ENCODE data around the gene GXYLT2.

Gene GXYLT2

DNA sequence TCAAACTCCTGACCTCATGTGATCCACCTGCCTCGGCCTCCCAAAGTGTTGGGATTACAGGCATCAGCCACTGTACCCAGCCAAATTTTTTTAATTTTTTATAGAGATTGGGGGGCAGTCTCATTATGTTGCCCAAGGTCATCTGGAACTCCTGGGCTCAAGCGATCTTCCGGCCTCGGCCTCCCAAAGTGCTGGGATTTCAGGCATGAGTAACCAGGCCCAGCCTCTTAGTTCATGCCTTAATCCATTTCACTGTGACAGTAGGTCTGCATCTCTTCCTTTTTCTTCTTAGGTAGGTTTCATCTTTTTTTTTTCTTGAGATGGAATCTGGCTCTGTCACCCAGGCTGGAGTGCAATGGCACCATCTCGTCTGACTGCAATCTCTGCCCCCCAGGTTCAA, 71.5 kb downstream of the GXYLT2 start:
- Histone ChIP-seq H3K4me1 (no peaks in the 10 kb centered on the region), H3K27me3 (no peaks in the 10 kb centered on the region), H3K9me3 (no peaks in the 10 kb centered on the region), H3K4me3 (ENCODE audit: low read depth, low read length) (no peak overlapping the region), H3K36me3 (no peaks in the 10 kb centered on the region)
- TF ChIP-seq, protein P1, sequence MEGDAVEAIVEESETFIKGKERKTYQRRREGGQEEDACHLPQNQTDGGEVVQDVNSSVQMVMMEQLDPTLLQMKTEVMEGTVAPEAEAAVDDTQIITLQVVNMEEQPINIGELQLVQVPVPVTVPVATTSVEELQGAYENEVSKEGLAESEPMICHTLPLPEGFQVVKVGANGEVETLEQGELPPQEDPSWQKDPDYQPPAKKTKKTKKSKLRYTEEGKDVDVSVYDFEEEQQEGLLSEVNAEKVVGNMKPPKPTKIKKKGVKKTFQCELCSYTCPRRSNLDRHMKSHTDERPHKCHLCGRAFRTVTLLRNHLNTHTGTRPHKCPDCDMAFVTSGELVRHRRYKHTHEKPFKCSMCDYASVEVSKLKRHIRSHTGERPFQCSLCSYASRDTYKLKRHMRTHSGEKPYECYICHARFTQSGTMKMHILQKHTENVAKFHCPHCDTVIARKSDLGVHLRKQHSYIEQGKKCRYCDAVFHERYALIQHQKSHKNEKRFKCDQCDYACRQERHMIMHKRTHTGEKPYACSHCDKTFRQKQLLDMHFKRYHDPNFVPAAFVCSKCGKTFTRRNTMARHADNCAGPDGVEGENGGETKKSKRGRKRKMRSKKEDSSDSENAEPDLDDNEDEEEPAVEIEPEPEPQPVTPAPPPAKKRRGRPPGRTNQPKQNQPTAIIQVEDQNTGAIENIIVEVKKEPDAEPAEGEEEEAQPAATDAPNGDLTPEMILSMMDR (IDR thresholded peaks at IDR 0.05; ENCODE audit: low read depth, low read length), result no peak
- DNase-seq, result no peak

DNA sequence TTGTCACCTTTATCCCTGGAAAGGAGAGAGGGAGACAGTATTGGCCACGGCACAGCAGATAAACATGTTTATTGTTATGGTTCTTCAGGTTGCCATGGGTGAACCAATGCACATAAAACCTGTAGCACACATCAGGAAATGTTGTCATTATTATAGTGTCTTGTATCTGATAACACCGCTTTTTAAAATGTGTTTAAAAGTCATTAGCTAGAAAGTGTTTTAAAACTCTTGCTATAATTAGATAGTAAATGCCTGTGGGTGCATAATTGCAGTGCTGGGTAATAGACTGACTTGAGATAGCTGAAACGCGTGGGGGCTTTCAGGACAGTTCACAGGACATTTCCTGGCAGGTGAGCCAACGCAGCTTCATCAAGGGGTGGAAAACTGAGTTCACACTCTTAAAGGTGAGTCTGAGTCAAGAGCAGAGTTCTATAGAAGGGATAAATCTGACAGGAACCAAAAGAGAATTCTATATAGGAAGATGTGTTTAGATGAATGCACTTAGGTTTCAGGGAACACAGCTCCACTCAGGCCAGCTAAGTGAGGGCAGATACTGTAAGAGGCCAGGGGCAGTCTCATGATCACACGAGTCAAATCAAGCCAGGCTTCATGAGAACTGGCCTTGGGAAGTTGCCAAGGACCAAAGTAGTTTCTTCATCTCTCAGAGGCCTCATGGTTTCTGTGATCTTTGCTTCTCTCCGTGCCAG, 73.1 kb downstream of the GXYLT2 start:
- no peaks in the 10 kb centered on the region for H3K36me3 ChIP-seq
- no peaks in the 10 kb centered on the region for H3K4me1 ChIP-seq
- TF ChIP-seq, protein P1 (IDR thresholded peaks at IDR 0.05; ENCODE audit: low read depth, low read length), result no peak
- no peak overlapping the region for H3K4me3 ChIP-seq (ENCODE audit: low read depth, low read length)
- DNase-seq, result no peak
- no peaks in the 10 kb centered on the region for H3K27me3 ChIP-seq
- no peaks in the 10 kb centered on the region for H3K9me3 ChIP-seq

DNA sequence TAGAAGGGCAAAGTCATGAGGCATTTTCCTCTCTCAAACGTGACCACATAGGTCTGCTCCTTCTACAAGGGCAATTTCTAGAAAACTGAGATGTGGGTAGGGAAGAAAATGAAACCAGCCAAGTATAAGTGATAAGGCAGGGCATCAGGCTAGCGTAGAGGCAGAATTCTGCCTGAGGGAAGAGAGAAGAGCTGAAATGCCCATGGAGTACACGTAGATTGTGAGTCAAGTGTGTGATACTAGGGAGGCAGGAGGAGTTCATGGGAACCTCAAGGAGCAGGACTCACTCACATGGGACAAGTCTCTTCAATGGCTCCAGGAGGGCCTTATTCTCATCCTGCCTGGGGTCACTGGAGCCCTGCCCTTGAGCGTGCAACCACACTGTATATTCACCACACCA, 73.9 kb downstream of the GXYLT2 start:
- Histone ChIP-seq H3K4me1 (no peaks in the 10 kb centered on the region), H3K36me3 (no peaks in the 10 kb centered on the region), H3K4me3 (ENCODE audit: low read depth, low read length) (no peak overlapping the region), H3K9me3 (no peaks in the 10 kb centered on the region), H3K27me3 (no peaks in the 10 kb centered on the region)
- TF ChIP-seq, protein P1 (IDR thresholded peaks at IDR 0.05; ENCODE audit: low read depth, low read length), result no peak
- no peak for DNase-seq

DNA sequence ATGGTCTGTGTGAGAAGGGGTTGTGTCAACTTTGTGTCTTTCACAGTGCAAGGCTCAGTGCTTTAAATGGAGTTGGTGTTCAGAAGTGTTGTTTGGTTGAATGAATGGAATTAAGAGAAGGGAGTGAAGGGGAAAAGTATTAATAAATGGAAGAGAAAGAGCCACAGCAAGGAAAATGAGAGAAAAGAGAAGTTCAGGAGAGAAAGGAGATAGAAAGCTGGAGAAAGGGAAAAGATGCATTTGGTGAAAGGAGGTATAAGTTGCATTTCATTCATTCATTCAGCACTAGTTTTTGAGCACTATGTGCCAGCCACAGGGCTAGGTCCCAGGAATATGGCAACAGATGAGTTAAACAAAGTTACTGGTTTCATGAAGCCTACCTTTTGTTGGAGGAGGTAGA, 74.5 kb downstream of the GXYLT2 start:
- TF ChIP-seq, protein P1 (IDR thresholded peaks at IDR 0.05; ENCODE audit: low read depth, low read length), result no peak
- no peaks in the 10 kb centered on the region for H3K4me1 ChIP-seq
- H3K36me3 ChIP-seq, result no peaks in the 10 kb centered on the region
- DNase-seq, result no peak
- H3K27me3 ChIP-seq, result no peaks in the 10 kb centered on the region
- H3K9me3 ChIP-seq, result no peaks in the 10 kb centered on the region
- no peak overlapping the region for H3K4me3 ChIP-seq (ENCODE audit: low read depth, low read length)

DNA sequence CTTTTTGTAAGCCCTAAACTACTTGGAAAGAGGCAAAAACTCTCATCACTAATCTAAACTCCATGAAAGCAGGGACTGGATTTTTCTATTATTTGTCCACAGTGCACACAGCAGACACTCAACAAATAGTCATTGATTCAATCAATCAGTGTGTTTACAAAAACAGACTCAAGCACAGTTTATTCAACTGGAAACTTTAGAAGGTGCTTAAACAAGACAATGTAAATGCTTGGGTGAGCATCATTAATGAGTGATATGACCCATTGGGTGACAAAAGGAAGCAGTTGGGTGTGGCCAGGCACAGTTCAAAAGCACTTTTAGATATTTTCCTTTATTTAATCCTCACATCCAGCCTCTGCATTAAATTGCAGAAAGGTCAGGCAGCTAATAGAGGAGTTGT, 76.8 kb downstream of the GXYLT2 start:
- H3K9me3 ChIP-seq, result no peaks in the 10 kb centered on the region
- H3K4me3 ChIP-seq (ENCODE audit: low read depth, low read length), result no peak overlapping the region
- H3K36me3 ChIP-seq, result no peaks in the 10 kb centered on the region
- TF ChIP-seq, protein P1 (IDR thresholded peaks at IDR 0.05; ENCODE audit: low read depth, low read length), result no peak
- DNase-seq, result no peak
- H3K27me3 ChIP-seq, result no peaks in the 10 kb centered on the region
- H3K4me1 ChIP-seq, result no peaks in the 10 kb centered on the region

DNA sequence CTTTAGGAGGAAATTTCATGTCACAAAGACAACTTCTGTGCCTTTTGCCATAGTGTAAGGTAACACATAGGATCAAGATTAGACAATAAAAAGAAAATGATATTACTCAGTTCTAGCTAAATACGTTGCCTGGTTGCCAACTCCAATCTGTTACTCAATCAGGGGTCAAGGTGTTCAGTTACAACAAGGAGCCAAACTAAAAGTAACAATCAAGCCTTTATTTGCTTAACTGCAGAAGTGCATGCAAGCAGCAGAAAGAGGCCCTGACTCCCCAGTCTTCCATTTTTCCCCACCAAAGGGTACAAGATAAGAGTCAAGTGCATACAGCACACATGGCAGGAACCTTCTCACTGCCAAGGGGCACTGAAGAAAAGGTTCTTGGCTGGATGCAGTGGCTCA, 80.4 kb downstream of the GXYLT2 start:
- Histone ChIP-seq H3K9me3 (no peaks in the 10 kb centered on the region), H3K4me1 (no peaks in the 10 kb centered on the region), H3K36me3 (no peaks in the 10 kb centered on the region), H3K4me3 (ENCODE audit: low read depth, low read length) (no peak overlapping the region), H3K27me3 (no peaks in the 10 kb centered on the region)
- TF ChIP-seq, protein P1 (IDR thresholded peaks at IDR 0.05; ENCODE audit: low read depth, low read length), result no peak
- DNase-seq, result no peak
